HepG2 (cell line): ENCODE results near the gene HTR3C. TPM values are rescaled to one million over a fixed set of nuclear protein-coding genes. Genes with fewer than 3 reads are reported as not detected.

Experiments used
- ATAC-seq: fragments of 200-7000 bp; cut with Tn5 transposase; 3 replicates; pipeline ENCODE4 v1.9.1; 2020; ENCODE audit warnings: mild to moderate bottlenecking, moderate library complexity
- BruUV-seq: library from RNA; stranded (reverse); fragments of 400-500 nt; replicated peaks from 2 replicates; lab custom pipeline; 2021; lab: Mats Ljungman, UMichigan
- CTCF ChIA-PET: fragments of 300-600 bp; formaldehyde crosslinking; extraction: SDS; loops from one replicate; lab custom pipeline; 2021; ENCODE audit warnings: low total read pairs, inconsistent platforms, low intra/inter-chr PET ratio; lab: Yijun Ruan, JAX
- POLR2A ChIA-PET: fragments of 350-600 bp; sonication (Branson Sonifier 250); formaldehyde crosslinking; loops from one replicate; lab custom pipeline; 2020; ENCODE audit warnings: antibody characterized with exemption, inconsistent platforms; lab: Yijun Ruan, JAX
- DNase-seq: peaks from one replicate; pipeline ENCODE4 v3.0.0-alpha.2; 2015; ENCODE audit warnings: low spot score
- FAIRE-seq: peaks from 3 replicates; lab custom pipeline; 2011; peaks lifted over from hg19 to GRCh38; lab: Jason Lieb, UNC
- H2AFZ ChIP-seq: one replicate; pipeline ENCODE4 v1.6.1; 2011; ENCODE audit warnings: low read length, inconsistent platforms
- H3K27ac ChIP-seq: fragments of 300-600 bp; 3 replicates; pipeline ENCODE4 v1.8.0; 2011; ENCODE audit warnings: mixed run types, mild to moderate bottlenecking, mixed read lengths, low read length, inconsistent platforms; ENCODE audit not compliant: insufficient read depth; ENCODE audit errors: extremely low read length
- H3K27me3 ChIP-seq, 2 experiments: fragments of 200-600 bp in 1 of 2; 2 replicates in 1 of 2; 3 replicates in 1 of 2; pipeline versions ENCODE4 v1.6.0 to v1.8.0; 2011; ENCODE audit warnings: low read length in 2 of 2, mild to moderate bottlenecking in 2 of 2, moderate library complexity in 2 of 2, inconsistent platforms in 1 of 2; ENCODE audit not compliant: insufficient read depth in 2 of 2, control insufficient read depth in 1 of 2
- H3K36me3 ChIP-seq, 2 experiments: fragments of 200-600 bp in 1 of 2; replicated peaks in 1 of 2; 2 replicates in 1 of 2; 3 replicates in 1 of 2; pipeline versions ENCODE4 v1.5.1 to v1.8.0; 2011; ENCODE audit warnings: low read length in 2 of 2, inconsistent platforms in 1 of 2; ENCODE audit not compliant: insufficient read depth in 2 of 2, control insufficient read depth in 1 of 2
- H3K4me1 ChIP-seq: 2 replicates; pipeline ENCODE4 v1.5.1; 2012; ENCODE audit warnings: low read length, inconsistent platforms; ENCODE audit not compliant: insufficient read depth
- H3K4me2 ChIP-seq: 2 replicates; pipeline ENCODE4 v1.6.0; 2011; ENCODE audit warnings: low read depth, low read length, inconsistent platforms
- H3K4me3 ChIP-seq, 3 experiments: fragments of 200-600 bp in 1 of 3; sonication (generic), shearing (Covaris generic) in 1 of 3; replicated peaks in 1 of 3; 2 replicates each; pipeline ENCODE4 v1.5.1; 2011 to 2016; ENCODE audit warnings: low read length in 3 of 3, inconsistent platforms in 2 of 3, low read depth in 2 of 3, mild to moderate bottlenecking in 2 of 3, control low read depth in 1 of 3, mixed read lengths in 1 of 3; ENCODE audit not compliant: insufficient read depth in 1 of 3
- H3K79me2 ChIP-seq: one replicate; pipeline ENCODE4 v1.6.1; 2011; ENCODE audit warnings: low read length, inconsistent platforms; ENCODE audit not compliant: insufficient read depth
- H3K9ac ChIP-seq: 2 replicates; pipeline ENCODE4 v1.6.0; 2011; ENCODE audit warnings: mild to moderate bottlenecking, low read depth, low read length, inconsistent platforms; ENCODE audit not compliant: insufficient read depth
- H3K9me3 ChIP-seq: 2 replicates; pipeline ENCODE4 v1.5.1; 2012; ENCODE audit warnings: mild to moderate bottlenecking, low read length
- H4K20me1 ChIP-seq: 2 replicates; pipeline ENCODE4 v1.6.0; 2011; ENCODE audit warnings: inconsistent platforms, mild to moderate bottlenecking, low read length, moderate library complexity; ENCODE audit not compliant: insufficient read depth
- ARNTL ChIP-seq: sonication (generic); formaldehyde crosslinking; IDR thresholded peaks from 2 replicates; pipeline ENCODE4 v1.4.0; 2020; ENCODE audit warnings: mild to moderate bottlenecking, missing genetic modification reagents
- FOSL1 ChIP-seq: sonication (generic); formaldehyde crosslinking; IDR thresholded peaks from 2 replicates; pipeline ENCODE4 v1.9.0; 2021; ENCODE audit warnings: missing genetic modification reagents, borderline replicate concordance
- FOXO4 ChIP-seq: sonication (generic); formaldehyde crosslinking; conservative IDR thresholded peaks from 2 replicates; pipeline ENCODE4 v1.8.1; 2023; ENCODE audit warnings: missing genetic modification reagents
- HNRNPK ChIP-seq: fragments of 200-400 bp; formaldehyde crosslinking; IDR thresholded peaks from 2 replicates; pipeline ENCODE4 v1.6.1; 2018; ENCODE audit warnings: low read length, low read depth, moderate library complexity, mild to moderate bottlenecking; ENCODE audit not compliant: poor library complexity, severe bottlenecking
- PAWR ChIP-seq: sonication (generic); formaldehyde crosslinking; IDR thresholded peaks from 2 replicates; pipeline ENCODE4 v1.4.0; 2020; ENCODE audit warnings: missing genetic modification reagents, mild to moderate bottlenecking, borderline replicate concordance
- PAX8 ChIP-seq: sonication (generic); formaldehyde crosslinking; IDR thresholded peaks from 2 replicates; pipeline ENCODE4 v1.8.0; 2022; ENCODE audit warnings: mild to moderate bottlenecking, missing genetic modification reagents, borderline replicate concordance
- PHF21A ChIP-seq: sonication (generic); formaldehyde crosslinking; IDR thresholded peaks from 2 replicates; pipeline ENCODE4 v1.5.0; 2020; ENCODE audit warnings: mild to moderate bottlenecking, missing genetic modification reagents
- TBX3 ChIP-seq: fragments of 450-650 bp; IDR thresholded peaks from 2 replicates; pipeline ENCODE4 v1.6.1; 2017; ENCODE audit warnings: antibody characterized with exemption, mild to moderate bottlenecking, inconsistent platforms, borderline replicate concordance
- TP53 ChIP-seq: sonication (generic); formaldehyde crosslinking; conservative IDR thresholded peaks from 2 replicates; pipeline ENCODE4 v1.4.0; 2020; ENCODE audit warnings: missing genetic modification reagents
- ZBTB39 ChIP-seq: sonication (generic); formaldehyde crosslinking; IDR thresholded peaks from 2 replicates; pipeline ENCODE4 v1.5.0; 2020; ENCODE audit warnings: missing genetic modification reagents
- ZBTB46 ChIP-seq: sonication (generic); formaldehyde crosslinking; IDR thresholded peaks from 2 replicates; pipeline ENCODE4 v1.4.0; 2020; ENCODE audit warnings: mild to moderate bottlenecking, missing genetic modification reagents, borderline replicate concordance
- ZBTB49 ChIP-seq: sonication (generic); formaldehyde crosslinking; IDR thresholded peaks from 2 replicates; pipeline ENCODE4 v1.4.0; 2020; ENCODE audit warnings: missing genetic modification reagents, borderline replicate concordance
- ZMAT3 ChIP-seq: sonication (generic); formaldehyde crosslinking; conservative IDR thresholded peaks from 2 replicates; pipeline ENCODE4 v1.7.0; 2021; ENCODE audit warnings: missing genetic modification reagents
- ZNF160 ChIP-seq: sonication (generic); formaldehyde crosslinking; IDR thresholded peaks from 2 replicates; pipeline ENCODE4 v1.8.0; 2022; ENCODE audit warnings: mild to moderate bottlenecking, inconsistent platforms, missing genetic modification reagents
- ZNF879 ChIP-seq: sonication (generic); formaldehyde crosslinking; IDR thresholded peaks from 2 replicates; pipeline ENCODE4 v1.8.1; 2023; ENCODE audit warnings: missing genetic modification reagents
- WGBS: methylation state at CpG from one replicate; pipeline ENCODE4 v1.1.6; 2017; ENCODE audit warnings: low lambda C conversion rate; 5-methylcytosine and 5-hydroxymethylcytosine counted together
- in situ Hi-C: cut with HindIII; loops from 2 replicates; pipeline ENCODE4 v1.10.0; 2017; ENCODE audit warnings: low pct_unique_long_range_greater_than_20kb; ENCODE audit not compliant: extremely low pct_ligation_motif_present
- intact Hi-C: fragments of 100-400 bp; cut with micrococcal nuclease; formaldehyde crosslinking; loops from one replicate; pipeline ENCODE4 v1.10.0; 2022; ENCODE audit not compliant: unreplicated experiment
- polyA plus RNA-seq, 8 experiments: library from polyadenylated mRNA; depleted of rRNA in 3 of 8; stranded (reverse) in 7 of 8; unstranded in 1 of 8; fragments of >200 nt; fragmentation: Illumina TruSeq in 4 of 8; extraction: Trizol in 4 of 8; gene quantifications; 2 replicates each; pipeline versions ENCODE4 v1.2.1 to v1.2.3, GENCODE V29; 2011 to 2016; ENCODE audit warnings: low read depth in 4 of 8, missing spikeins in 1 of 8, mixed read lengths in 1 of 8; ENCODE audit not compliant: insufficient read depth in 1 of 8
- total RNA-seq, 5 experiments: library from RNA; depleted of rRNA; stranded (reverse); fragments of >200 nt; fragmentation: Illumina TruSeq; extraction: Trizol; gene quantifications; 2 replicates each; pipeline ENCODE4 v1.2.3, GENCODE V29; 2016; ENCODE audit warnings: low read depth in 1 of 5

HTR3C gene
- total and polyA plus RNA-seq, 2 of the 13 experiments (the other 11 are each of a cell fraction or from before 2014, with no cell fraction given), result not detected

GRCh38 chr3:184068344-184068743 is 15.5 kb downstream of the HTR3C start:
- POLR2A ChIA-PET, result no interaction called here
- Histone ChIP-seq H3K27me3 (peaks cover 0 to 4% of the 10 kb centered on the region in 2 experiments; a peak in 2 of 5 replicates), H3K9ac (no peak overlapping the region), H3K36me3 (no peaks in the 10 kb centered on the region), H3K9me3 (no peaks in the 10 kb centered on the region; the same call in 1 of the 2 replicates), H3K4me3 (no peak overlapping the region), H4K20me1 (no peaks in the 10 kb centered on the region), H2AFZ (no peak overlapping the region), H3K4me1 (no peaks in the 10 kb centered on the region), H3K79me2 (no peaks in the 10 kb centered on the region), H3K4me2 (no peak overlapping the region), H3K27ac (no peak overlapping the region)
- TF ChIP-seq ZNF160 (CRISPR knock-in tag) (no peak), TBX3 (no peak), ZBTB49 (CRISPR knock-in tag) (no peak), ZBTB39 (CRISPR knock-in tag) (no peak), ZNF879 (CRISPR knock-in tag) (no peak), PAX8 (CRISPR knock-in tag) (no peak), HNRNPK (no peak), TP53 (CRISPR knock-in tag) (no peak), FOSL1 (no peak), ZBTB46 (CRISPR knock-in tag) (no peak), FOXO4 (CRISPR knock-in tag) (no peak), ZMAT3 (CRISPR knock-in tag) (no peak), PHF21A (CRISPR knock-in tag) (no peak), PAWR (CRISPR knock-in tag) (no peak), ARNTL (no peak)
- intact Hi-C loops, result no loop called here
- FAIRE-seq (no peak), ATAC-seq (peak; percentile 50), DNase-seq (no peak)
- CTCF ChIA-PET, result no interaction called here
- 59% methylated on average over 3 of the region's 5 CpGs for WGBS
- BruUV-seq, result no TSS peak
- in situ Hi-C loops, result no loop called here
